Dedifferentiated amniotic fluid mesenchymal stem cell (primary cell): ENCODE results near the gene BCAS3.
"Not testable (repeated sequence)": the region's sequence is repeated elsewhere in the genome, so short reads cannot be mapped to it uniquely, and the experiment has no call there.

ENCODE experiments used
- DNase-seq: peaks from one replicate; pipeline ENCODE4 v3.0.0-alpha.2; 2016; ENCODE audit errors: extremely low spot score

Gene BCAS3

DNA sequence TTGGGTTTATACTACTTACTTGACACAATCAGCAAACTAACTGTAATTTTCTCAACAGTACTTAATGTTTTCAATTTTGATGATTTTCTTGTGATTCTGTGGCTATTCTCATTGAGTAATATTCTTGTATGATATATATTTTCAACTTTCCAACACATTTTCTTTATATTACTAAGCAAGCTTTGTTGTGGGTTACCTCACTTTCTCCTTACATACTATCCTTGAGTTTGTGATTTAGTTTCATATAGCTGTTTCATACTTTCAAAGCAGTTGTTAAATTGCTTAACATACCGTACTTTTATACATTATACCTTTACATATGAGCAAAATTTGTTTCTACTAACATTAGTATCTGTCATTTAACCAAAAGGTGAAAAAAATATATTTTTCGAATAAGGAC is 197.1 kb downstream of the BCAS3 start:
- no peak for DNase-seq

DNA sequence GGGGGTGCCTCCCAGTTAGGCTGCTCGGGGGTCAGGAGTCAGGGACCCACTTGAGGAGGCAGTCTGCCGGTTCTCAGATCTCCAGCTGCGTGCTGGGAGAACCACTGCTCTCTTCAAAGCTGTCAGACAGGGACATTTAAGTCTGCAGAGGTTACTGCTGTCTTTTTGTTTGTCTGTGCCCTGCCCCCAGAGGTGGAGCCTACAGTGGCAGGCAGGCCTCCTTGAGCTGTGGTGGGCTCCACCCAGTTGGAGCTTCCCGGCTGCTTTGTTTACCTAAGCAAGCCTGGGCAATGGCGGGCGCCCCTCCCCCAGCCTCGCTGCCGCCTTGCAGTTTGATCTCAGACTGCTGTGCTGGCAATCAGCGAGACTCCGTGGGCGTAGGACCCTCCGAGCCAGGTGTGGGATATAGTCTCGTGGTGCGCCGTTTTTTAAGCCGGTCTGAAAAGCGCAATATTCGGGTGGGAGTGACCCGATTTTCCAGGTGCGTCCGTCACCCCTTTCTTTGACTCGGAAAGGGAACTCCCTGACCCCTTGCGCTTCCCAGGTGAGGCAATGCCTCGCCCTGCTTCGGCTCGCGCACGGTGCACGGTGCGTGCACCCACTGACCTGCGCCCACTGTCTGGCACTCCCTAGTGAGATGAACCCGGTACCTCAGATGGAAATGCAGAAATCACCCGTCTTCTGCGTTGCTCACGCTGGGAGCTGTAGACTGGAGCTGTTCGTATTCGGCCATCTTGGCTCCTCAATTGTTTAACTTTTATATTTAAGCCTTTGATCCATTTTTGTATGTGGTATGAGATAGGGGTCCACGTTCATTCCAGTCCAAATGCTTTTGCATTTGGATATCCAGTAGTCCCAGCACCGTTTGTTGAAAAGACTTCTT is 209.3 kb downstream of the BCAS3 start:
- DNase-seq = not testable (repeated sequence)

DNA sequence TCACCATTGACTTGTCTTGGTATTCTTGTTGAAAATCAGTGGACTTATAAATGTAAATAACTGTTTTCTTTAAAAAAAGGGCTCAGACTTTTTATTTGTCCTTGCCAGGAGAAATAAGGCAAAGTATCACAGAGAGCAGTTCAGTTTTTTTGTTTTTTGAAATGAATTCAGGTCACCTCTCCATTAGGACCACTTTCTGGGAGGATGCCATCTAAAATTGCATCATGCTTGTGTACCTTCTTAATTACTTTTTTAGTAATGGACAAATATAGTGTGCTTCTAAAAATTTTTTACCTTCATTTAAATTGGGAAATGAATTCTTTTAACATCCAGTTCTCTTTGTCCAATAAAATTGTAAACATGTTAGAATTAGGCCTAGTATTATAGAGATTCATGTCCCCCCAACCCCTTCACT is 210.0 kb downstream of the BCAS3 start:
- DNase-seq = no peak

DNA sequence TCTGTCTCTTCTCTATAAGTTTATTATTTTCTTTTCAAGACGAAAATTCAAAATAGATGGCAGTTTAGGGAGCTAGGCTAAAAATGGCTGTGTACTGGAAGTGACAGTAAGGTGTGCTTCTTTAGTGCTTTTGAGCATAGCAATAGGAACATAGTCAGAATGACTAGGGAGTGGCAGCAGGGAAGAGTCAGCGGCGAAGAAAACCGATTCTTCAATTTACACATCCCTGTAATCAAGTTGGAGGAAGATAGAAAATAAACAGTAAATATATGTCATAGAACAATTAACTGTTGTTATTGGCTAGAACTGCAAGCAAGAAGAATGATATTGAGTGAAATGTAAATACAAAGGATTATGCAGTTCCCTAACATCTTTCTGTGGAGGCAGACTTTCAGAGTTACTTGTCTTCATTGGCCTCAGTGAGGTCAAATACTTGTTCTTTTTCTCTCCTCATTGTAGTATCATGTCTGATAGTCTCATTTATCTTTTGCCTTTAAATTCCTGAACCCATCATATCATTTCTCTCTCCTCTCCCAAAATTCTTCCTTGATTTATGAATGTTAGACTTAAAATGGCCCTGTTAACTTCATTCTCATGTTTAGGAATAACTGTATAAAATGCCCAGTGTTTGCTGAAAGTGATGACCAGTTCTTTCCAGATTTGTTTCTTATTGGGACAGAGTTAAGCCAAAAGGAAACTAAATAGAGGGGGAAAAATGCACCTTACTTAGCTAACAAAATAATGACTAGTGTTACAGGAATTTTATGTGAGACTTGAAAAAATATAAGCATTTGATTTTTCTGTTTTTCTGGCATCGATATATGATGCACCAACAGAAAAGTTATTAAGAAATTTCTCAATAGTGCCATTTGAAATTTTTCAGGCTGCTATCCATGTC is 211.4 kb downstream of the BCAS3 start:
- DNase-seq = peak; percentile 45

DNA sequence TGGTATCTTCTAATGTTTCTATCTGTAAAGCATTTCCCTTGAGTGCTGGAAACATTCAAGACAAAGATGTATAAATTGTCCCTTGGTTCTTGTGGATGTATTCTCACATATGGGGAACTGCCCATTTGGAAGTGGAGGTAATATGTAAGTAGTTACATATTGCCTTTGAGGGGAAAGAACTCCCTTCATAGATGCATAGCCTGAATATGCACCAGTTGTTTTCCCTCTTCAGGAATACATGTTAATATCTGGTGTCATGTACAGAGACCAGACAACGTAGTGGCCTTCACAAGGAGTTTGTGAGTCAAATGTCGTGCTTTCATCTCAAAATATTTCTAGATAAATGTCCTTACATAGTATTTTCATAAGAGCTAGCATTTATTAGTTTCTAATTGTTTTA is 213.5 kb downstream of the BCAS3 start:
- DNase-seq = no peak

DNA sequence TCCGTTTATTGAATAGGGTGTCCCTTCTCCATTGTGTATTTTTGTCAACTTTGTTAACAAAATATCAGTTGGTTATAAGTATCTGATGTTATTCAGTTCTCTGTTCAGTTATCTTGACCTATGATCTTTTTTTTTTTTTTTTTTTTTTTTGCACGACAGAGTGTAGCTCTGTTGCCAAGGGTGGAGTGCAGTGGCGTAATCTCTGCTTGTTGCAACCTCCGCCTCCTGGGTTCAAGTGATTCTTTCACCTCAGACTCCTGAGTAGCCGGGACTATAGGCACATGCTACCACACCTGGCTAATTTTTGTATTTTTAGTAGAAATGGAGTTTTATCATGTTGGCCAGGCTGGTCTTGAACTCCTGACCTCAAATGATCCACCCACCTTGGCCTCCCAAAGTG is 215.8 kb downstream of the BCAS3 start:
- no peak for DNase-seq

DNA sequence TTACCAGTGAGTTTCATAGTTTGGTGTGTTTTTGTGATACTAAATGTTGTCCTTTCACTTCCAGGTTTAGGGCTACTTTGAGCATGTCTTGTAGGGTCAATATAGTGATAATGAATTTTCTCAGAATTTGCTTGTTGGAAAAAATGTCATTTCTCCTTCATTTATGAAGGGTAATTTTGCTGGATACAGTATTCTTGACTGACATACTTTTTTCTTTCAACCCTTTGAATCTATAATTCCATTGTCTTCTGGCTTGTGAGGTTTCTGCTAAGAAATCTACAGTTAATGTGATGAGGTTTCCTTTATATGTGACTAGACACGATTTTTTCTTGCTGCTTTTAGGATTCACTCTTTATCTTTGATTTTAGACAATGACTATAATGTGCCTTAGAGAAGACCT is 219.3 kb downstream of the BCAS3 start:
- no peak for DNase-seq

DNA sequence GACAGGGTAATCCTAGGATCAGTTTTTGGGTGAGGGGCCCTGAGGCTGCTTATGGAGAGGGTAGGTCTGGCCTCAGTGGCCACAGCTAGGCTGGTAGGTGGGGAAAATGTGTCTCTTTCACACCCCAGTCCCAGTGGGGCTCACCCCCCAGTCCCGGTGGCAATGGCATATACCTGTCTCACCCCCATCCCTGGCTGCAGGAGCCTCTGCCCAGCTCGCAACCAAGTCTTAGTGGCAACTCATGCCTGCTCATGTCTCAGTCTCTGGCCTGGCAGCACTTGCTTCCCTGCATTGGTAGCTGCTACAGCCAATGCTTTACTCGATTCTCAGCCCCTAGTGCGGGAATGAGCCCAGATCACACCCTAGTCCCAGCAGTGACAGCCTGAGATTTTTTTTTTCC is 221.5 kb downstream of the BCAS3 start:
- DNase-seq = no peak

DNA sequence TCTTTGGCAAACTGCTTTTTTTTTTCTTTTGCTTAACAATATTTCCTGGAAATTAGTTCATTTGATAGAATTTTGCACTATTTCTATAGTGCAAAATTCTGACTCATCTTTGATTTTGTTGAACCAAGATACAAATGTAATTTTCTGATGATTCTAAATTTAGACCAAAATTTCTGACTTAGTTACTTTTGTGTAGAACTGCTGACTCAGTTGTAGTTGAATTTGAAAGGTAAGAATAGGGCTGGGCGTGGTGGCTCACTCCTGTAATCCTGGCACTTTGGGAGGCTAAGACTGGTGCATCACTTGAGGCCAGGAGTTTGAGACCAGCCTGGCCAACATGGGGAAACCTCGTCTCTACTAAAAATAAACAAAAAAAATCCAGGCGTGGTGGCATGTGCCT is 223.0 kb downstream of the BCAS3 start:
- no peak for DNase-seq

DNA sequence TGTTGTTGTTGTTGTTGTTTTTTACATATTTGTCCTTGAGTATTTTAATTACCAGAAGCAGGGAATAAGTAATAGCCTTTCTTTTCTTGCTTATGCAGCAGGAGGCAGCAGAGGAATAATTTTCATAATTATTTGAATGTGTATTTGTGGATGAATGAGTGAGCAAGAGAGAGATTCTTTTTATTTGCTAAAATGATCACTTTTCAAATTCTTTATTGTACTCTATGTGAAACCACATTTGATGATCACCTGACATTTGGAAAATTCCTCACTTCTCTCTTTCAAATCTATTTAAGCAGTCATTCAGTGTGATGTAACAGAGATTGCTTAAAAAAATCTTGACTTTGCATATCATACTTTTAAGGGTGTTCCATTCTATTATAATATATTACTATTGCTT is 223.6 kb downstream of the BCAS3 start:
- DNase-seq = no peak

DNA sequence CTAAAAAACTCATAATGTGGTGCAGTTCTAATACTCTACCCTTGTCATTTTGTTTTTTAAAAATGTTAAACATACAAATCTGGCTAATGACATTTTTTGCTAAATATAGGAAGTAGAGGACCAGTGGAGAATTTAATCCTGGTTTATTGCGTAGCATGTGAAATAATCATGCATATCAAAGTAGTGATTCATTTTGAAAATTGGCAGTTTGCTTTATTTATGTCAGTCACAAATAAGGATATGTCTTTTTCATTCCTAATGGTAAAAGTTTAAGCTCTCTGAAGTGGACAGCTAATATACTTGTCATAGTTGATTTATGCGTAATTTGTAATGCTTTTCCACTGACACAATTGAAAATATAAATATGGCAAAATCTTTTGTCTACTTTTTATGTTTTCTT is 224.2 kb downstream of the BCAS3 start:
- peak; percentile 87 for DNase-seq

DNA sequence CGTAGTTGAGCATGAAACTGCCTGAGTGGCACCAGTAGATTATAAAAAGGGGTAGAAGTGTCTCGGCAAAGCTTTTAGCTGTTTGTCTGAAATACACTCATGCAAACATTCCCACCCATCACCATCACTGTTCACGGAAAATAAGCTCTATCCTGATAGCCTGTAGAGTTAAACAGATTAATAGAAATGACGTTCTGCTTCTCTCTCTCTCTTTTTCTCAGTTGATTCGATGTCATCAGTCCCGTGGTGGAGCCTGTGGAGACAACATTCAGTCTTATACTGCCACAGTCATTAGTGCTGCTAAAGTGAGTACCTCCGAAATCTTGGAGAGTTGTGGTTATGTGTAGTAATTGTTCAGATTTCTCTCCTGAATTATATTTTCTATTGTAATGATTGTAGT is 224.7 kb downstream of the BCAS3 start:
- peak; percentile 39 for DNase-seq

DNA sequence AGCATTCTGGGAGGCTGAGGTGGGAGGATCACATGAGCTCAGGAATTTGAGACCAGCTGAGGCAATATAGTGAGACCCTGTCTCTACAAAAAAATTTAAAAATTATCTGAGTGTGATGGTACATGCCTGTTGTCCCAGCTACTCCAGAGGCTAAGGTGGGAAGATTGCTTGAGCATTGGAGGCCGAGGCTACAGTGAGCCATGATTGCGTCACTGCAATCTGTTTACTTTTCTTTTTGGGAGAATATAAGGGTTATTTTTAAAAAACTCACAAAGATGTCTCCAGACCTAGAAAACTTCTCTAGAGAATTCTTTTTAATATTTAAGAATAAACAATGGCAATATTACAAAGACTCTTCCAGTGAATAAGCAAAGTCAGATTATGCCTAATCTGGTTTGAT is 226.9 kb downstream of the BCAS3 start:
- DNase-seq = no peak

DNA sequence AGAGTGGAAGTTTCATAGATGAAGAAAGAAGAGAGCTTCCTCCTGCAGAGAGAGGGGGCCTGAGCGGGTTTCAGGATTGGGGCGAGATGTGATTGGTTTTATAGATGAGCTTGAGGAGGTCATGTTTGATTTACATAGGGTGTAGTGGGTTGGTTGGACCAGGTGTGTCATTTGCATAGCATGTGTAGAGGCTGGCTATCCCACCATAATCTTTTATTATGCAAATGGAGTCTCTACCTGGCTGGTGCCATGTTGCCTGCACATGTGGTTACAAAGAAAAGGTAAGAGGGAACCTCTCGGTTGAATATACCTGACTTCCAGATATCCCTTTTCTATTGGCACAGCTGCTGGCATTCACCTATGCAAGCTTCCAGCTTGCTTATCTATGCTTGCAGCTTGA is 228.1 kb downstream of the BCAS3 start:
- no peak for DNase-seq

DNA sequence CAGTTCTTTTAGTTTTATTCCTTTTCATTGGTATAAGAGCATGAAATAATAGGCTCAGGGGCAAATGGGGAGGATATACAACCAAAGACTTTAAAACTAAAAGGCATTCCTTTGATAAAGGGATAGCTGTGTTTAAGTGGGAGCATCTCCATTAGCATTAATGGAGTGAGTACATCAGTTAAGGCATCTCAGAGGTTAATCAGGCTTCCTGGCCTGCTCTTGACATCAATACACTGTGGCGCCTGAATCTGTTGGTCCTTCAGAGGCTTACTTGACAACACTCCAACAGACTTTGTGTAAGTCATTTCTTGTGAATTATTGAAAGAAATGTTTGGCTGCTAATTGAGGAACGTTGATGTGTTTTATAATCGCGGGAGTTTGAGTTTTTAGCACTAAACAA is 230.7 kb downstream of the BCAS3 start:
- no peak for DNase-seq

DNA sequence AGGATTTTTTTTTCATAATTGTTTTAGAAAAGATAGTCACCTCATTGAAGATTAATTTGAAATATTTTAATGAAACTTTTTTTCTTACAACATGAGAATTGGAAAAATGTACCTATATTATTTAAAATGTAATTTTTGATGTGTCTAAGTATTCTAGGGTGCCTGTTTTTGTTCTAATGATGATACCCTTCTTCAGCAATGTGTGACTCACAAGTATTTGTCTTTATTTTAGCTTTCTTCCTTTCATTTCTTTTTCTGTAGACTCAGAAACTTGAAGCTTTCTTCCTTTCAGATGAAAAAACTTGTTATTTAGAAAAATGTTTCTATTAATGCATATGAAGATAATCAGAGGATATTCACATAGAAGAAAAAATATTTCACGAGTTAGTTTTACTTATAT is 231.8 kb downstream of the BCAS3 start:
- no peak for DNase-seq

DNA sequence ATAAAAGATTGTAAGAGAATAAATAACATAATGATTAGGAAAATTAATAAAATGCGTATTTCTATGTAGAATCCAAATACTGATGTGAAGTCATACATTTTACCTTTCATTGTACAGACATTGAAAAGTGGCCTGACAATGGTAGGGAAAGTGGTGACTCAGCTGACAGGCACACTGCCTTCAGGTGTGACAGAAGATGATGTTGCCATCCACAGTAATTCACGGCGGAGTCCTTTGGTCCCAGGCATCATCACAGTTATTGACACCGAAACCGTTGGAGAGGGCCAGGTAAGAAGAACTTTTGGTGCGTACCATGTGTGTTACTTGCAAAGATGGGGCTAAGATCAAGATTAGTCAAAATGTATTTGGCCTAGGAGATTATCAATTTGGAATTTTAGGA is 232.8 kb downstream of the BCAS3 start:
- DNase-seq = no peak

DNA sequence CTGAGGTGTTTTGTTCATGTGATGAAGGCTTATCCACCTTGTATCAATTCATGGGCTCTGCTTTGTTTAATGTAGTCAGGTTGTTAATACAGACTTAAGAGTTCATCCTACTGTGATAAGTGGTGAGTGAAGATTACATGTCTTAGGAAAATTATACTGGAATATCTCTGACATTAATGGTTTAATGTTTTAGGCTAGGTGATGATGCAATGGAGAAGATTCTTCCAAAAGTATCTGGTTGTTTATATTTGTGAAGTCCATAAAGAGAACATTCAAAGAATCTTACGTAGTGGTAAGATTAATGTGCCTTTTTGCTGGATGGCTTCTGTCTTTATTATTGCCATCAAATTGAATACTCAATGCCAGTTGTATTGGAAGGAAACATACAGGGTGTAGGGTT is 236.4 kb downstream of the BCAS3 start:
- DNase-seq = no peak

DNA sequence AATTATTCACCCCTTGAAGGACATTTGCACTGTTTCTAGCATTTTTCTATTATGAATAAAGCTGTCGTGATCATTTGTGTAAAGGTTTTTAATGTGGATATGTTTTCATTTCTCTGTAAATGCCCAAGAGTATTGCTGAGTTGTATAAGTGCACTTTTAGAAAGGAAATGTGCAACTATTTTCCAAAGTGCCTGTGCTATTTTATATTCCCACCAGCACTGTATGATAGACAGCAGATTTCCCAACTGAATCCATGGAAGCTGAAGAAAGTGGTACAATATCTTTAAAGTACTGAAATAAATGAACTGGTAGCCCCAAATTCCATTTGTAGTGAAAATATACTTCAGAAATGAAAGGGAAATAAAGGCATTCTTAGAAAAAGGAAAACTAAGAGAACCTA is 238.4 kb downstream of the BCAS3 start:
- DNase-seq = no peak

DNA sequence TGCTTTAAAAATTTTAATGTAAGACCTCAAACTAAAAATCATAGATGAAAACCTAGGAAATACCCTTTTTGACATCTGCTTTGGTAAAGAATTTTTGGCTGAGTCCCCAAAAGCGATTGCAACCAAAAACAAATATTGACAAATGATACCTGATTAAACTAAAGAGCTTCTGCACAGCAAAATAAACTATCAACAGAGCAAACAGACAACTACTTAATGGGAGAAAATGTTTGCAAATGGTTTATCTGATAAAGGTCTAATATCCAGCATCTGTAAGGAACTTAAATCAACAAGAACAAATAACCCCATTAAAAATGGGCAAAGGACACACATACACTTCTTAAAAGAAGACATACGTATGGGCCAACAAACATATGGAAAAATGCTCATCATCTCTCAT is 242.5 kb downstream of the BCAS3 start:
- no peak for DNase-seq

DNA sequence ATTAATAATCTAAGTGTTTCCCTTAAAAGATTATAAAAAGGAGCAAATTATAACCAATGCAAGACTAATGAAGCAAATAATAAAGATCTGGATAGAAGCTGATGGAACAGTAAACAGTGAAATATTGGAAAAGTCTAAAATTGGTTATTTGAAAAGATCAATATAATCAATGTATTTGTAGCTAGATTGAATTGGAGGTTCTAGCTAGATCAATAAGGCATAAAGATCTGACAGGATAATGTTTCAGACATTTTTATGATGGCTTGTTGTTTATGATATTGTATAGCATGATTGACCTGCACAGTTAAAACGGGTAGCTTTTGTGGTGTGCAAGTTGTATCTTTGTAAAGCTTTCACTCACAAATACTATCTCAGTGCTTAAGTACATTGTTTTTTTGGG is 245.3 kb downstream of the BCAS3 start:
- DNase-seq = no peak

DNA sequence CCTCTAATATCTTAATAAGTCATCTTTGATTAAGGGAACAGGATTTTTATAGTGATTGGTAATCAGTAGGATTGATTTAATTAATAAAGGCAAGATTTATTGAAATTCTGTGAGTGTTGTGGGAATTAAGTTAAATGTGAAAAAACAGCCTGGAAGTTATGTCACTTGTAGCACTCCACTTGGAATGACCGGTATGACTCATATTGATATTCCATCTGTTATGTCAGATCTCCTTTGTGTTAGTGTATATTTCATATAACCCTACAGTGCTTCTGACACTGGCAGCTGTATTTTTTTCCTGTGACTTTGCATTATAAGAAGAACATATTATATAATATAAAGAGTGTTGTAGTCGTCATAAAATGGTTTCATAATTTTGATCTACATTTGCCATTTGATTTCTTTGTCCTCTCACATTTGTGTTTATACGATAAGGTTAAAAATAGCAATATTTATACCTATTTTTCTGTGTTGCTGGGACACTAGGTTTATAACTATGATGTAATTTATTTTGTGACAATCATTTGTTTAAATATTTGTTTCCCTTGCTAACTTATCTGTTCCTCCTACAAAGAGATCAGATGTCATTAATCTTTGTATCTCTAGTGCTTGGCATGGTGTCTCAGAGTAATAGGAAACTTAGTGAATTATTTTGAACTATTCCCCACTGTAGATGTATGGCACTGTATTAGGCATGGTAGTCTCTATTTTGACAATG is 249.0 kb downstream of the BCAS3 start:
- DNase-seq = no peak
